GM12878 (cell line): ENCODE results near the gene KARS1. TPM values are rescaled to one million over a fixed set of nuclear protein-coding genes. Genes with fewer than 3 reads are reported as not detected.

Source experiments
- BCL11A ChIP-seq: IDR thresholded peaks from 2 replicates; pipeline ENCODE4 v1.6.1; 2011; ENCODE audit warnings: low read depth, low read length
- EED ChIP-seq: sonication (generic); IDR thresholded peaks from 2 replicates; pipeline ENCODE4 v1.6.1; 2016; ENCODE audit warnings: antibody characterized with exemption, low read depth
- ETV6 ChIP-seq, 2 experiments: fragments of 450-650 bp in 1 of 2; IDR thresholded peaks in 1 of 2; conservative IDR thresholded peaks in 1 of 2; 2 replicates each; pipeline ENCODE4 v1.6.1; 2014; ENCODE audit warnings: antibody characterized with exemption in 1 of 2, borderline replicate concordance in 1 of 2, low read depth in 1 of 2, mild to moderate bottlenecking in 1 of 2, moderate library complexity in 1 of 2
- IRF5 ChIP-seq: fragments of 450-650 bp; IDR thresholded peaks from 2 replicates; pipeline ENCODE4 v1.6.1; 2017; ENCODE audit warnings: borderline replicate concordance
- NFIC ChIP-seq: IDR thresholded peaks from 2 replicates; pipeline ENCODE4 v1.6.1; 2012; ENCODE audit warnings: low read depth, mild to moderate bottlenecking, inconsistent platforms, low read length, moderate library complexity
- RB1 ChIP-seq: fragments of 450-650 bp; formaldehyde crosslinking; IDR thresholded peaks from 2 replicates; pipeline ENCODE4 v1.6.1; 2017; ENCODE audit warnings: mild to moderate bottlenecking, borderline replicate concordance
- REST ChIP-seq: IDR thresholded peaks from 2 replicates; pipeline ENCODE4 v1.6.1; 2012; ENCODE audit warnings: mild to moderate bottlenecking, low read depth, low read length
- SMARCA5 ChIP-seq: fragments of 450-650 bp; IDR thresholded peaks from 2 replicates; pipeline ENCODE4 v1.6.1; 2017; ENCODE audit warnings: mild to moderate bottlenecking
- USF1 ChIP-seq: IDR thresholded peaks from 2 replicates; pipeline ENCODE4 v1.6.1; 2011; ENCODE audit warnings: borderline replicate concordance, low read depth, mild to moderate bottlenecking, moderate library complexity, mixed read lengths, low read length; ENCODE audit not compliant: insufficient read depth; ENCODE audit errors: extremely low read length
- ZBED1 ChIP-seq: IDR thresholded peaks from 2 replicates; pipeline ENCODE4 v1.6.1; 2016; ENCODE audit warnings: borderline replicate concordance
- ZBTB40 ChIP-seq: fragments of 450-650 bp; IDR thresholded peaks from 2 replicates; pipeline ENCODE4 v1.6.1; 2016; ENCODE audit warnings: mild to moderate bottlenecking, moderate library complexity, borderline replicate concordance
- ZNF274 ChIP-seq: IDR thresholded peaks from one replicate; pipeline ENCODE4 v1.8.0; 2011; ENCODE audit not compliant: insufficient read length, insufficient read depth
- polyA plus RNA-seq, 11 experiments: library from polyadenylated mRNA; depleted of rRNA in 4 of 11; unstranded in 6 of 11; stranded (reverse) in 5 of 11; fragments of >200 nt; fragmentation: Nextera tagmentation in 4 of 11; fragmentation: Illumina TruSeq in 1 of 11; extraction: Ambion mirVana in 4 of 11; extraction: Trizol in 1 of 11; gene quantifications; 1 replicate in 1 of 11; 2 replicates in 10 of 11; pipeline versions ENCODE4 v1.2.1 to v1.2.3, GENCODE V29; 2011 to 2016; ENCODE audit warnings: inconsistent platforms in 2 of 11, missing spikeins in 2 of 11, low read depth in 1 of 11
- total RNA-seq, 4 experiments: library from RNA; depleted of rRNA in 3 of 4; stranded (reverse); fragments of >200 nt in 3 of 4; fragmentation: Illumina TruSeq in 1 of 4; extraction: Trizol in 1 of 4; gene quantifications; 2 replicates each; pipeline versions ENCODE4 v1.2.1 to v1.2.3, GENCODE V29; 2013 to 2021
- TF ChIP-seq, protein P1 (sequence below): fragments of 450-650 bp; formaldehyde crosslinking; IDR thresholded peaks from 2 replicates; pipeline ENCODE4 v1.5.0; 2022; ENCODE audit warnings: mild to moderate bottlenecking, missing genetic modification characterization
- TF ChIP-seq, protein P2 (sequence below): IDR thresholded peaks from 2 replicates; pipeline ENCODE4 v1.6.1; 2011; ENCODE audit warnings: mild to moderate bottlenecking, low read depth, low read length, moderate library complexity; ENCODE audit not compliant: insufficient replicate concordance

The KARS1 gene
- total and polyA plus RNA-seq, 10 of the 15 experiments (the other 5 are each of a cell fraction or from before 2014, with no cell fraction given): 187 to 312 (median 211) TPM

DNA sequence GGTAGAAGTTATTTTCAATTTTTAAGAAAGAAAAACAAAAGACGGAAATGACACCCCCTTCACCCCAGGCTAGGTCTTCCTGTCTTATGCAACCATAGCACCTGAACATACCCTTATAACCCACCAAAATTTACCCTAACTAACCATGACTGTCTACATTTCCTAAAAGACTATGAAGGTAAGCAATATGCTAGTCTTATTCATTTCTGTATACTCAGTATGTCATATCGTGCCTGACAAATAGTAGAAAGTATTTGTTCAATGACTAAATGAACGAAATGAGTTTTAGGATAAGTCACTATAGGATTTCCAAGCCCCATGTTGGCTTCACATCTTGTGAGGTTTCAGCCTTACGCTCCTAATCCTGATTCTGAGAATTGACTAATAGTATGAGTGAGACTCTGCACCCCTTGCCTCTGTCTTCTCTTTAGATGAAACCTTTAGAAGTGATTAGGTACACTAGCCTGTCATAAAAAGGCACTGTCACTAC is 30.9 kb downstream of the KARS1 start (continued):
- TF ChIP-seq REST (no peak), IRF5 (no peak), ETV6 (conservative IDR thresholded peaks at IDR 0.05 in 1 of 2, IDR thresholded peaks at IDR 0.05 in 1 of 2; ENCODE audit: borderline replicate concordance in 1 of 2, low read depth in 1 of 2) (peak in 1 of 2 experiments; percentile 59; a peak in 1 of 4 replicates), EED (peak; percentile 51; the same call in 1 of the 2 replicates), SMARCA5 (no peak), ZBED1 (peak; percentile 82), RB1 (no peak), NFIC (peak; percentile 94), USF1 (no peak), ZNF274 (no peak), BCL11A (peak; percentile 14; the same call in 1 of the 2 replicates), ZBTB40 (no peak)
- TF ChIP-seq, protein P1, sequence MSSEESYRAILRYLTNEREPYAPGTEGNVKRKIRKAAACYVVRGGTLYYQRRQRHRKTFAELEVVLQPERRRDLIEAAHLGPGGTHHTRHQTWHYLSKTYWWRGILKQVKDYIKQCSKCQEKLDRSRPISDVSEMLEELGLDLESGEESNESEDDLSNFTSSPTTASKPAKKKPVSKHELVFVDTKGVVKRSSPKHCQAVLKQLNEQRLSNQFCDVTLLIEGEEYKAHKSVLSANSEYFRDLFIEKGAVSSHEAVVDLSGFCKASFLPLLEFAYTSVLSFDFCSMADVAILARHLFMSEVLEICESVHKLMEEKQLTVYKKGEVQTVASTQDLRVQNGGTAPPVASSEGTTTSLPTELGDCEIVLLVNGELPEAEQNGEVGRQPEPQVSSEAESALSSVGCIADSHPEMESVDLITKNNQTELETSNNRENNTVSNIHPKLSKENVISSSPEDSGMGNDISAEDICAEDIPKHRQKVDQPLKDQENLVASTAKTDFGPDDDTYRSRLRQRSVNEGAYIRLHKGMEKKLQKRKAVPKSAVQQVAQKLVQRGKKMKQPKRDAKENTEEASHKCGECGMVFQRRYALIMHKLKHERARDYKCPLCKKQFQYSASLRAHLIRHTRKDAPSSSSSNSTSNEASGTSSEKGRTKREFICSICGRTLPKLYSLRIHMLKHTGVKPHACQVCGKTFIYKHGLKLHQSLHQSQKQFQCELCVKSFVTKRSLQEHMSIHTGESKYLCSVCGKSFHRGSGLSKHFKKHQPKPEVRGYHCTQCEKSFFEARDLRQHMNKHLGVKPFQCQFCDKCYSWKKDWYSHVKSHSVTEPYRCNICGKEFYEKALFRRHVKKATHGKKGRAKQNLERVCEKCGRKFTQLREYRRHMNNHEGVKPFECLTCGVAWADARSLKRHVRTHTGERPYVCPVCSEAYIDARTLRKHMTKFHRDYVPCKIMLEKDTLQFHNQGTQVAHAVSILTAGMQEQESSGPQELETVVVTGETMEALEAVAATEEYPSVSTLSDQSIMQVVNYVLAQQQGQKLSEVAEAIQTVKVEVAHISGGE (CRISPR knock-in tag): no peak
- TF ChIP-seq, protein P2, sequence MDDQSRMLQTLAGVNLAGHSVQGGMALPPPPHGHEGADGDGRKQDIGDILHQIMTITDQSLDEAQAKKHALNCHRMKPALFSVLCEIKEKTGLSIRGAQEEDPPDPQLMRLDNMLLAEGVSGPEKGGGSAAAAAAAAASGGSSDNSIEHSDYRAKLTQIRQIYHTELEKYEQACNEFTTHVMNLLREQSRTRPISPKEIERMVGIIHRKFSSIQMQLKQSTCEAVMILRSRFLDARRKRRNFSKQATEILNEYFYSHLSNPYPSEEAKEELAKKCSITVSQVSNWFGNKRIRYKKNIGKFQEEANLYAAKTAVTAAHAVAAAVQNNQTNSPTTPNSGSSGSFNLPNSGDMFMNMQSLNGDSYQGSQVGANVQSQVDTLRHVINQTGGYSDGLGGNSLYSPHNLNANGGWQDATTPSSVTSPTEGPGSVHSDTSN: no peak
